Daoy (cell line): ENCODE data around the gene MAP6. TPM values are rescaled to one million over a fixed set of nuclear protein-coding genes. Genes with fewer than 3 reads are reported as not detected.

Source experiments
- DNase-seq: peaks from one replicate; pipeline ENCODE4 v3.0.0-alpha.2; 2015; ENCODE audit warnings: low read depth
- total RNA-seq: library from RNA; depleted of rRNA; stranded (reverse); fragments of >200 nt; shearing (Covaris generic); gene quantifications from 2 replicates; pipeline ENCODE4 v1.2.3, GENCODE V29; 2014

The MAP6 gene
- total RNA-seq, 1 experiment from 2014 or later: 0.40 TPM

- no peak for DNase-seq
Observed at GRCh38 chr11:75632450-75632849, 36.4 kb downstream of the MAP6 start.

- no peak for DNase-seq
Observed at GRCh38 chr11:75631086-75631730, 37.6 kb downstream of the MAP6 start.

GRCh38 chr11:75627906-75628668, 40.8 kb downstream of the MAP6 start:
- peak; percentile 22 for DNase-seq

- no peak for DNase-seq
Observed at GRCh38 chr11:75626889-75627529, 41.8 kb downstream of the MAP6 start.

GRCh38 chr11:75625991-75626888, 42.6 kb downstream of the MAP6 start:
- peak; percentile 88 for DNase-seq

- DNase-seq: no peak
Observed at GRCh38 chr11:75625021-75625420, 43.8 kb downstream of the MAP6 start.

GRCh38 chr11:75616281-75616680, 52.6 kb downstream of the MAP6 start:
- no peak for DNase-seq

- DNase-seq: no peak
Observed at GRCh38 chr11:75615751-75616150, 53.1 kb downstream of the MAP6 start.

GRCh38 chr11:75611823-75612222, 57.0 kb downstream of the MAP6 start:
- no peak for DNase-seq

GRCh38 chr11:75606099-75606498, 62.7 kb downstream of the MAP6 start:
- DNase-seq: no peak

GRCh38 chr11:75603791-75604736, 64.8 kb downstream of the MAP6 start:
- peak; percentile 85 for DNase-seq

- DNase-seq: peak; percentile 75
Observed at GRCh38 chr11:75602951-75603350, 65.9 kb downstream of the MAP6 start.

GRCh38 chr11:75601494-75601893, 67.3 kb downstream of the MAP6 start:
- no peak for DNase-seq

GRCh38 chr11:75600356-75600755, 68.5 kb downstream of the MAP6 start:
- DNase-seq: no peak

- DNase-seq: no peak
Observed at GRCh38 chr11:75598900-75599299, 69.9 kb downstream of the MAP6 start.

GRCh38 chr11:75598264-75598663, 70.6 kb downstream of the MAP6 start:
- no peak for DNase-seq

GRCh38 chr11:75597636-75598035, 71.2 kb downstream of the MAP6 start:
- peak; percentile 49 for DNase-seq

GRCh38 chr11:75596914-75597313, 71.9 kb downstream of the MAP6 start:
- DNase-seq: no peak

- DNase-seq: no peak
Observed at GRCh38 chr11:75595429-75595828, 73.4 kb downstream of the MAP6 start.

GRCh38 chr11:75594211-75594610, 74.6 kb downstream of the MAP6 start:
- no peak for DNase-seq
